NCI-H1417 (cell line): Measurements from ENCODE around the gene YBEY.

Source experiments
- DNase-seq, 3 experiments: peaks; one replicate each; lab custom pipeline; 2025; lab: John Stamatoyannopoulos, UW

YBEY gene

GRCh38 chr21:46264690-46265144, 21.4 kb upstream of the YBEY start:
- DNase-seq: no peak

- no peak for DNase-seq
These were observed 20.2 kb upstream of the YBEY start for GRCh38 chr21:46265736-46266525.

GRCh38 chr21:46266946-46267345, 19.2 kb upstream of the YBEY start:
- DNase-seq: no peak

- no peak for DNase-seq
These were observed 17.8 kb upstream of the YBEY start for GRCh38 chr21:46268371-46268770.

- DNase-seq: no peak
These were observed 16.7 kb upstream of the YBEY start for GRCh38 chr21:46269466-46269865.

GRCh38 chr21:46273341-46273740, 12.8 kb upstream of the YBEY start:
- DNase-seq: no peak

GRCh38 chr21:46274797-46275390, 11.2 kb upstream of the YBEY start:
- DNase-seq: no peak

GRCh38 chr21:46284077-46284644, 2.0 kb upstream of the YBEY start:
- DNase-seq: peak in 1 of 3 experiments; percentile 28

- DNase-seq: no peak
These were observed 1.4 kb upstream of the YBEY start for GRCh38 chr21:46284733-46285132.

GRCh38 chr21:46285206-46285661, 908 bp upstream of the YBEY start, which contains the start of gene MCM3AP:
Gene MCM3AP (minus strand): TSS chr21:46285611. CDS start chr21:46285286, 325 bp downstream.
- no peak for DNase-seq

GRCh38 chr21:46286648-46287002, 483 bp downstream of the YBEY start:
- DNase-seq: no peak

- no peak for DNase-seq
These were observed 1.4 kb downstream of the YBEY start for GRCh38 chr21:46287541-46287940.

GRCh38 chr21:46289655-46290179, 3.6 kb downstream of the YBEY start:
- no peak for DNase-seq

- no peak for DNase-seq
These were observed 5.4 kb downstream of the YBEY start for GRCh38 chr21:46291561-46291960.

- DNase-seq: no peak
These were observed 8.6 kb downstream of the YBEY start for GRCh38 chr21:46294647-46295176.

- DNase-seq: no peak
These were observed 9.1 kb downstream of the YBEY start for GRCh38 chr21:46295177-46295770.

GRCh38 chr21:46295996-46296752, 10.0 kb downstream of the YBEY start:
- DNase-seq: peak in 1 of 3 experiments; percentile 65

GRCh38 chr21:46297338-46298271, 11.5 kb downstream of the YBEY start:
- DNase-seq: no peak

- no peak for DNase-seq
These were observed 13.0 kb downstream of the YBEY start for GRCh38 chr21:46299167-46299566.

- no peak for DNase-seq
These were observed 15.6 kb downstream of the YBEY start for GRCh38 chr21:46301759-46302158.
